Activated CD8-positive, alpha-beta T cell treated with anti-CD3 and anti-CD28 coated beads for 36 hours (primary cell): Measurements from ENCODE around the gene HNRNPLL. TPM values are rescaled to one million over a fixed set of nuclear protein-coding genes. Genes with fewer than 3 reads are reported as not detected.

Experiments
- ATAC-seq: fragments of 200-7000 bp; cut with Tn5 transposase; one replicate; pipeline ENCODE4 v1.10.0; 2021; ENCODE audit warnings: mild to moderate bottlenecking, moderate library complexity
- CTCF ChIA-PET: fragments of 350-600 bp; sonication (Branson Sonifier 250); formaldehyde crosslinking; loops from one replicate; lab custom pipeline; 2021; ENCODE audit warnings: antibody characterized with exemption; lab: Charles Lee
- POLR2A ChIA-PET: fragments of 350-600 bp; sonication (Branson Sonifier 250); formaldehyde crosslinking; loops from one replicate; lab custom pipeline; 2021; ENCODE audit warnings: antibody characterized with exemption; lab: Charles Lee
- DNase-seq: peaks from one replicate; pipeline ENCODE4 v3.0.0-alpha.2; 2020
- H3K27ac Mint-ChIP-seq: one replicate; pipeline ENCODE4 v1.8.0; 2021; ENCODE audit warnings: mild to moderate bottlenecking, mixed read lengths
- H3K27me3 Mint-ChIP-seq: one replicate; pipeline ENCODE4 v1.8.0; 2021; ENCODE audit warnings: mixed read lengths
- H3K36me3 Mint-ChIP-seq: one replicate; pipeline ENCODE4 v1.8.0; 2021; ENCODE audit warnings: low read depth, mixed read lengths
- H3K4me1 Mint-ChIP-seq: one replicate; pipeline ENCODE4 v1.8.0; 2021; ENCODE audit warnings: low read depth, mixed read lengths
- H3K4me3 Mint-ChIP-seq: one replicate; pipeline ENCODE4 v1.8.0; 2021; ENCODE audit warnings: mild to moderate bottlenecking, moderate library complexity, mixed read lengths
- H3K9me3 Mint-ChIP-seq: one replicate; pipeline ENCODE4 v1.8.0; 2021; ENCODE audit warnings: mixed read lengths
- CTCF ChIP-seq: fragments of 200-600 bp; IDR thresholded peaks from one replicate; pipeline ENCODE4 v1.8.0; 2022; ENCODE audit warnings: antibody characterized with exemption, mild to moderate bottlenecking
- intact Hi-C: fragments of 100-400 bp; cut with micrococcal nuclease; formaldehyde crosslinking; loops from one replicate; pipeline ENCODE4 v1.10.0; 2022
- total RNA-seq, 2 experiments: library from RNA; stranded (reverse); gene quantifications; one replicate each; pipeline ENCODE4 v1.2.3, GENCODE V29; 2021

Gene HNRNPLL
- total RNA-seq, 2 experiments from 2014 or later: 54.9 to 55.3 TPM

- intact Hi-C loops: no loop called here
- POLR2A ChIA-PET: interaction anchor here (1.0 to 1.5 kb wide), 4 partner anchors 83 to 167 kb away, joined by 3 to 6 read pairs (median 4); partner anchors contain the start of gene GALM
- H3K4me3 Mint-ChIP-seq: no peak overlapping the region
Measured at GRCh38 chr2:38583524-38583923, 19.2 kb downstream of the HNRNPLL start.

GRCh38 chr2:38581193-38582147 lies 21.3 kb downstream of the HNRNPLL start:
- H3K4me1 Mint-ChIP-seq: peaks cover 21% of the 10 kb centered on the region
- no peaks in the 10 kb centered on the region for H3K27me3 Mint-ChIP-seq
- peak; percentile 85 for ATAC-seq
- no peak overlapping the region for H3K4me3 Mint-ChIP-seq
- TF ChIP-seq CTCF: peak; percentile 80
- ChIA-PET POLR2A (interaction anchor here (1.4 to 2.8 kb wide), 2 partner anchors 161 to 169 kb away, joined by 7 to 16 read pairs; partner anchors contain the start of gene SRSF7), CTCF (interaction anchor here (0.6 to 13.3 kb wide), 70 partner anchors 8 to 289 kb away, joined by 3 to 168 read pairs (median 5); partner anchors contain the start of genes GALM and HNRNPLL)
- peak; percentile 58 for DNase-seq
- intact Hi-C loops: loop anchor here (1.0 kb wide), 1 partner anchor 142 kb away; no protein-coding TSS in a partner anchor
- H3K9me3 Mint-ChIP-seq: no peaks in the 10 kb centered on the region
- H3K36me3 Mint-ChIP-seq: peaks cover 48% of the 10 kb centered on the region
- peak overlapping the region; percentile 27 for H3K27ac Mint-ChIP-seq

More at GRCh38 chr2:38583524-38583923, 19.2 kb downstream of the HNRNPLL start:
- CTCF ChIA-PET: interaction anchor here (0.8 to 13.3 kb wide), 7 partner anchors 16 to 158 kb away, joined by 3 to 168 read pairs (median 22); partner anchors contain the start of gene HNRNPLL
- ATAC-seq (no peak), DNase-seq (no peak)
- no peak overlapping the region for H3K27ac Mint-ChIP-seq
- peaks cover 47% of the 10 kb centered on the region for H3K36me3 Mint-ChIP-seq
- H3K4me1 Mint-ChIP-seq: peaks cover 22% of the 10 kb centered on the region
- H3K27me3 Mint-ChIP-seq: no peaks in the 10 kb centered on the region
- no peak for TF ChIP-seq CTCF
- no peaks in the 10 kb centered on the region for H3K9me3 Mint-ChIP-seq

GRCh38 chr2:38580115-38580636 lies 22.6 kb downstream of the HNRNPLL start:
- POLR2A ChIA-PET: interaction anchor here (0.6 to 2.8 kb wide), 5 partner anchors 15 to 171 kb away, joined by 3 to 16 read pairs (median 3); partner anchors contain the start of gene SRSF7
- H3K4me3 Mint-ChIP-seq: no peak overlapping the region
- no peak overlapping the region for H3K27ac Mint-ChIP-seq
- no peak for TF ChIP-seq CTCF
- H3K27me3 Mint-ChIP-seq: no peaks in the 10 kb centered on the region
- H3K4me1 Mint-ChIP-seq: peaks cover 20% of the 10 kb centered on the region
- H3K9me3 Mint-ChIP-seq: no peaks in the 10 kb centered on the region
- DNase-seq (no peak), ATAC-seq (no peak)
- peaks cover 43% of the 10 kb centered on the region for H3K36me3 Mint-ChIP-seq
- CTCF ChIA-PET: interaction anchor here (0.7 to 13.3 kb wide), 14 partner anchors 9 to 174 kb away, joined by 3 to 168 read pairs (median 5); partner anchors contain the start of gene HNRNPLL
- intact Hi-C loops: no loop called here

- CTCF ChIA-PET: interaction anchor here (1.1 to 13.3 kb wide), 3 partner anchors 24 to 145 kb away, joined by 3 to 168 read pairs (median 133); partner anchors contain the start of gene HNRNPLL
- intact Hi-C loops: no loop called here
- DNase-seq (no peak), ATAC-seq (no peak)
- Mint-ChIP-seq H3K36me3 (peaks cover 43% of the 10 kb centered on the region), H3K27me3 (no peaks in the 10 kb centered on the region), H3K4me3 (no peak overlapping the region), H3K4me1 (peaks cover 23% of the 10 kb centered on the region), H3K9me3 (no peaks in the 10 kb centered on the region), H3K27ac (no peak overlapping the region)
- TF ChIP-seq CTCF: no peak
- POLR2A ChIA-PET: interaction anchor here (0.7 kb wide), 1 partner anchor 163 kb away, joined by 3 read pairs; no protein-coding TSS in a partner anchor
Measured at GRCh38 chr2:38578832-38579231, 23.9 kb downstream of the HNRNPLL start.
